Right renal cortex interstitium (tissue), 3 donors: ENCODE data around the gene DDX10. TPM values are rescaled to one million over a fixed set of nuclear protein-coding genes. Genes with fewer than 3 reads are reported as not detected.
"Not testable (repeated sequence)": the region's sequence is repeated elsewhere in the genome, so short reads cannot be mapped to it uniquely, and the experiment has no call there.

Experiments
- DNase-seq, 3 donors: peaks; one replicate each; pipeline ENCODE4 v3.0.0-alpha.2; 2013; ENCODE audit warnings: low read depth in 3 of 3, low spot score in 2 of 3
- polyA plus RNA-seq, 3 donors: library from polyadenylated mRNA; unstranded; fragments of 120-200 nt; gene quantifications; one replicate each; pipeline ENCODE4 v1.2.1, GENCODE V29; 2013; ENCODE audit not compliant: insufficient read length in 3 of 3

DDX10 gene
- polyA plus RNA-seq, 3 donors, result 91.9 to 107 (median 97.4) TPM

DNA sequence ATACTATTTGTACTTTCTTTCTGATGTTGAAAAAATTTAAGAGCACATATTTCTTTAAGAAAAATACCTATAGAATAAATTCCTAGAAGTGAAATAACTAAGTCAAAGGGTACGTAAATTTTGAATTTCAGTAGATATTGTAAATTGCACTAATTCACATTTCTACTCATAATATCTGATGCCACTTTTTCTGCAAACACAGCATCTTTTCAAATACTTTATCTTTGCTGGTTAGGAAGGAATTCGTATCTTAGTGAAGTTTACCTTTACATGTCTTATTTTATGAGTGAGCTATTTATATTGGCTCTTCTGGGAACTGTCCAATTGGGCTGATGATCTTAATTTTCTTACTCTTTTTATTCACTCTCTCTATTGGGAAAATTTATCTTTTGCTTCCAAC, 148.2 kb downstream of the DDX10 start:
- no peak for DNase-seq

DNA sequence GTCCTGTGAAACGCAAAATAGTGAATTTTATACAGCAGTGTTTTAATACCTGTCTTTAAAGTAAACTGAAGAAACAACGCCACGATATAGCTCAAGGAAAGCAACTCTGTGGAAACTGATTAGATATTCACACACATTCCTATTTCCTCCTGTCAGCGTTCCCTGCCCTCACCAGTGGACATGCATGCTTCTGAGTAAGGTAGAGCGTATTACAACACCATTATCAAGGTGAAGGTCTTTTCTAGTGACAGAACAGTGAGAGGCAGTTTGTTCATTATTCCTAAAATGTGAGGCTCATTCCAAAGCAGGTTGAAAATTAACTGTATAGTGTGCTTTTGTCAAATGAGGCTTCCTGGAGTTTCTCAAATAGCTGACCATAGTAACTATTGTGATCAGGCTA, 153.1 kb downstream of the DDX10 start:
- DNase-seq, result no peak

GRCh38 chr11:108818971-108819370, 154.1 kb downstream of the DDX10 start:
- DNase-seq, result no peak

DNA sequence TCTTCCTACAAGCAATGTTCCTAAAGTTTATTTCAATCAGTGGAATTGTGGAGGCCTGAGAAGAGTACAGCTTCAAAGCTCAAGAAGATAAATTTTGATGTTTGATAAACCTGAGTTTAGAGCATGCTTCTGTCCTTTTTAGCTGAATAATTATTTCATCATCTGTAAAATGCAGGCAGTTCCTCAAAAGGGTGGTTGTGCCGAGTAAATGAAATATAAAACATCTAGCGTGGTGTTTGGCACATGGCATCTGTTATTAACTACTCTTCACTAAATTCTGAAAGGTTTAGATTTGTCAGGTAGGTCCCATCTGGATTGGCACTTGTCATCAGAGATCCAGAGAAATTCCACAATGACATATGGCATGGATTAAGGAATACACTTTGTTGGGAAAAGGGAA, 155.1 kb downstream of the DDX10 start:
- no peak for DNase-seq

DNA sequence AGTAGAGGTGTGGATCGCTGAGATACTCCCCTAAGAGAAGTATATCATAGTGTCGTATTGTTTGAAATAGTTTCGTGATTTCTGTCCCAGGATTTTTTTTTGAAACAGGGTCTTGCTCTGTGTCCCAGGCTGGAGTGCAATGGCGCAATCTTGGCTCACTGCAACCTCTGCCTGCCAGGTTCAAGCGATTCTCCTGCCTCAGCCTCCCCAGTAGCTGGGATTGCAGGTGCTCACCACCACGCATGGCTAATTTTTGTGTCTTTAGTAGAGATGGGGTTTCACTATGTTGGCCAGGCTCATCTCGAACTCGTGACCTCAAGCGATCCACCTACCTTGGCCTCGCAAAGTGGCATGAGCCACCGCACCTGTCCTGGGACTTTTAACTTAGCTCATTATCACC, 159.1 kb downstream of the DDX10 start:
- DNase-seq, result not testable (repeated sequence)

GRCh38 chr11:108824545-108824944, 159.7 kb downstream of the DDX10 start:
- DNase-seq, result no peak

GRCh38 chr11:108825381-108825780, 160.5 kb downstream of the DDX10 start:
- DNase-seq, result no peak

DNA sequence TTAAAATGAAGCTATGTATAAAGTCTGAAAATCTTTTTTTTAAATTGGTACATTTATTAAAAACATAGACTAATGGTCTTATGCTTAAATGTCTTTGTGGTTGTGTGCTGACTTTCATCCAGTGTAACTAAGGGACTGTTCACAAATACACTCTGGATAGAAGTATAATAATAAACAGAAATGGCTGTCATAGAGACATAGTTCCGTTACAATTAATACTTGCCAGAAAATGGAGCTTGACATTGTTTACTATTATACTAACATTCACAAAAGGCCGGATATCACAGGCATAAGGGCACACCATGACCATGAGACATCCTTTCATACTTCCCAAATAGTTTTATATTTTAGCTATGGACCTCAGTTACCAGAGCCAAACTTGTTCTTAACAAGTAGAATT, 161.3 kb downstream of the DDX10 start:
- no peak for DNase-seq

DNA sequence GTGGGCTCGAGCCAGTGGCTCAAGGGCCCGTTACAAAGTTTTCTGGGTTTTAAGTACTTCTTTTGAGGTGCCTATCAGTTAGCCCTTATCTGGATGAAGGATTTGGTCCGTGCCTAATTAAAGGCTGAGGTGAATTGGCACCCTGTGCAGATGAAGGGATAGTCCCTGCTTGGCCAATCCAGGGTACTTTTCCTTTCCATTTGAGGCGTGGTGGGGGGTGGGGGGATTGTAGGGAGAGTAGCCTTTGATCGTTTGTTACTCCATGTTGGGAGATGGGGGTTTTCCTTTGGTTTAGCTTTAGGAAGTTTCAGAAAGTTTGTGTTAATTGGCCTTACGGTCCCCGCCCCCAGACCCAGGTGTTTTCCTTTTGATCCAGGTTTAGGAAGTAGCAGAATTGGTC, 170.8 kb downstream of the DDX10 start:
- DNase-seq, result no peak

DNA sequence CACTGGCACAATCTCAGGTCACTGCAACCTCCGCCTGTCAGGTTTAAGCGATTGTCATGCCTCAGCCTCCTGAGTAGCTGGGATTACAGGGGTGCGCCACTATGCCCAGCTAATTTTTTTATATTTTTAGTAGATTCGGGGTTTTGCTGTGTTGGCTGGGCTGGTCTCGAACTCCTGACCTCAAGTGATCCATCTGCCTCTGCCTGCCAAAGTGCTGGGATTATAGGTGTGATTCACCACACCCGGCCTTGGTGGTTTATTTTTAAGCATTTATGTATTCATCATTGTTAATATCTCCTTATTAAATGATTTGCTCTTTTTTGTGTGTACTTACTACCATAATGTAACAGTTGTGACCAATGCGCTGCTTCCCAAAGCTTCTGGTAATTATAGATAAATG, 171.7 kb downstream of the DDX10 start:
- no peak for DNase-seq

GRCh38 chr11:108838102-108838791, 173.4 kb downstream of the DDX10 start:
- DNase-seq, result no peak

- no peak for DNase-seq
Observed at GRCh38 chr11:108838792-108839105, 173.9 kb downstream of the DDX10 start.

DNA sequence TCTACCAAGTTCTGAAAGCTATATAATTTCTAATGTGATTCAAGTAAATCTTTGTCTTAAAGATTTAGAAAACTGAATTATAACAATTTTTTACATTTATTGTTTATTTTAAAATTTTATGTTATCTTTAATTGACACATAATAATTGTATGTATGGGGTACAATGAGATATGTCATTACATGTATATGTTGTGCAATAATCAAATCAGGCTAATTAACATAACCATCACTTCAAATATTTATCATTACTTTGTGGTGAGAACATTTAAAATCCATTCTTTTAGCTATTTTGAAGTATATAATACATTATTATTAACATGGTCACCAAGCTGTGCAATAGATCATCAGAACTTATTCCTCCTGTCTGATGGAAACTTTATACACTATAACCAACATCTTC, 181.1 kb downstream of the DDX10 start:
- DNase-seq, result no peak

DNA sequence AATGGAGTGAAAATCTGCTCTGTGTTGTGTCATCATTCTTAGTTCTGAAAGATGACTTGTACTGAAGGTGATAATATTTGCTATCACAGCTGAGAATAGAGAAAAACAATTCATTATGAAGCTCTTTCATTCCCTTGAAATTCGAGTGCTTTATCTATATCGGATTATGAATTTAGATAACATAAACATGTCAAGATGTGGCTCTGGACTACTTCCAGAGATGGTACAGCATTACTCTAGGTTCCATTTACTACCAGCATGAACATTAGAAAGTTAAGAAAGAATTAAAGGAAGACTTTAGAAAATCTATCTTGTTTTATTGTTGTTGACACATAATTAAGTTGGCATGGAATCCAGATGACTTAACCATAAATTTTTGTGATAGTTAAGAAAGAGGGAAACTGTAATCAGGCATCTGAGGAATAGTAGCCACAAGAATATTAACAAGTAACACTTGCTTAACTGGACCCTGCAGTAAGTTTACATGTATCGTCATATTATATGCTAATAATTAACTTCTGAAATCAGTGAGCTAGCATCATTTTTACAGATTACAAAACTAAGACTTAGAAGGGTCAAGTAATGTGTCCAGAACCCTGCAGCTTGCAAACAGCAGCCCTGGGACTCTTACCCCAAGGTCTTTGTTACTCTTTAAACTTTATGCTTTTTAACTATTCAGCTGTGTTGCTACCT, 182.6 kb downstream of the DDX10 start:
- DNase-seq, result no peak

GRCh38 chr11:108851781-108852180, 186.9 kb downstream of the DDX10 start:
- DNase-seq, result no peak

DNA sequence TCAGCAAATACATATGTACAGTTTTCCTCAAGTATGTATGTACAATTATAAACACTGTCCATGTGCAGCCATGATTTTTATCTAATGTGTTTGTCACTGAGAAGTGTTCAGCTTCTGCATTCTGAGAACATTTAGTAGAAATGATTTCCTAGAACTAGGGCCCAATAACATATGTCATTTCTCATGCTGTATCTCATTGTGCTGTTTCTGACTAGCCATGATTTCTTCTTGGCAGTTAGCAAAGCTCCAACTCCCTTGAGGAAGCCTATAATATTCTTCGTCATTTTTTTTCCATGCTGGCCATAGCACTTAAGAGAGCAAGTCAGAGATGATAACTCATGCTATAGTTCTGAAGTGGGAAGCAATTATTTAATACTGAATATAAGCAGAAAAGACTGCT, 187.8 kb downstream of the DDX10 start:
- DNase-seq, result no peak

GRCh38 chr11:108853151-108853550, 188.3 kb downstream of the DDX10 start:
- DNase-seq, result no peak

DNA sequence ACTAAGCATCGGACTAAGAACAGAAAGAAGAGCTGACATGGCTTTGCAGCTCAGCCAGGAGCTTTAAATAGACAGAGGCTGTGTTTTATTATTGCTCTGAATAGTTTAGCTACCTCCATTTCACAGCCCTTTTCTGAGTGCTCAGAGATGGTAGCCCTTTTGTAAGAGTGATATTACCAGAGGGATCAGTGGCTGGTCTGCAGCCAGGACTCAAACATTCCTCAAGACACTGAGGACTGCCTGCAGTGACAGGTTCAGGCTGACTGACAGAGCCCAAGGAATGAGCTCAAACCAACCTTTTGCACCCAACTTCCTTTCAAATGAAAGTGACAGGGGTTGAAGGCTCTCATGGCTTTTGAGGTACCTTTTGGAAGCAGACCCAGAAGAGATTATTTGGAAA, 189.0 kb downstream of the DDX10 start:
- DNase-seq, result no peak

- no peak for DNase-seq
Observed at GRCh38 chr11:108854346-108854745, 189.5 kb downstream of the DDX10 start.

GRCh38 chr11:108857382-108857781, 192.5 kb downstream of the DDX10 start:
- DNase-seq, result no peak

- DNase-seq, result no peak
Observed at GRCh38 chr11:108858622-108859021, 193.8 kb downstream of the DDX10 start.

DNA sequence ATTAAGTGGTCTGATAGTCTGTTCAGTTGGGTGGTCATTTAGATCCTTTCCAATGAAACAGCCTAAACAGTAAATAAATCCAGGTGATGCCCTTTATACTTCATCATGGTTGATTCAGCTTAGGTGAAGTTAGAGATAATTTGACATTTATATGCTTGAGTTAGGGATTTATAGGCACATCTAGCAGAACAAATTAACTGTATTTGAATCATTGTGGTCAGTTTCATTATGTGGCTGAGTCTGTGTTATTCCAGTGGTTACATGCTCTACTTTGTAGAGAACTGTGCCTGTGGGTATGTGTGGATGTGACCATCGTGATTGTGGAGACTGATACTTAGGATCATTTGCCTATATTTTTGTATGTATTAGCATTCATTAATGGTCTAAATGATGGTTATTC, 194.6 kb downstream of the DDX10 start:
- no peak for DNase-seq

DNA sequence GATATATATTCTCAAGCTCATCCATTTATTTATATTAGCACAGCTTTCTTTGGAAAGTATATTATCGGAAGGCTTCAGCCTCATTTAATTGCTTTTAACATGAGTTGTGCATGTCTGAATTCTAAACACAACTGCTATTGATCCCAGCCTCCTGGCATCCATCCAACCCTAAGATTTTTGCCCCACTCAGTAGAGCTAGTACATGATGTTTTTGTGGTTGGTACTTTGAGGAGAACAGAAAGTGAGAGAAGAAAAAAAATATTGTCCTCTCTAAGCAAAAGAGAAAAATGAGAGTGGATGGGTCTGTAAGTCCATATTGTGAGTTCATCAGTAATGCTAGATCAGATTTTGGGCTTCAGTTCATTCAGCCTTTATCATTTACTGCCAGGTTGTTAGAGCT, 198.7 kb downstream of the DDX10 start:
- DNase-seq, result no peak
